GM23338 (cell line): ENCODE results near the gene ZEB1. TPM values are rescaled to one million over a fixed set of nuclear protein-coding genes. Genes with fewer than 3 reads are reported as not detected.

Experiments used
- ATAC-seq: fragments of 200-7000 bp; cut with Tn5 transposase; 3 replicates; pipeline ENCODE4 v1.9.1; 2020
- DNase-seq: peaks from one replicate; pipeline ENCODE4 v3.0.0-alpha.2; 2015; ENCODE audit warnings: low spot score
- H2AFZ ChIP-seq: fragments of 200-600 bp; sonication (generic); 2 replicates; pipeline ENCODE4 v1.8.0; 2016; ENCODE audit warnings: antibody characterized with exemption, mild to moderate bottlenecking, moderate library complexity
- H3F3A ChIP-seq: fragments of 200-600 bp; sonication (generic); replicated peaks from 2 replicates; pipeline ENCODE4 v1.8.0; 2017; ENCODE audit warnings: antibody characterized with exemption, mixed run types, low read depth
- H3K27ac ChIP-seq: fragments of 200-600 bp; sonication (generic); 2 replicates; pipeline ENCODE4 v1.6.1; 2016; ENCODE audit warnings: low read depth
- H3K27me3 ChIP-seq: fragments of 200-600 bp; sonication (generic); 2 replicates; pipeline ENCODE4 v1.8.0; 2016; ENCODE audit warnings: mild to moderate bottlenecking, mixed run types, moderate library complexity; ENCODE audit not compliant: insufficient read depth
- H3K36me3 ChIP-seq: fragments of 200-600 bp; sonication (generic); 2 replicates; pipeline ENCODE4 v1.8.0; 2016; ENCODE audit warnings: mild to moderate bottlenecking; ENCODE audit not compliant: insufficient read depth
- H3K4me1 ChIP-seq: fragments of 200-600 bp; sonication (generic); 2 replicates; pipeline ENCODE4 v1.8.0; 2016; ENCODE audit warnings: mild to moderate bottlenecking, moderate library complexity; ENCODE audit not compliant: insufficient read depth
- H3K4me2 ChIP-seq: fragments of 200-600 bp; sonication (generic); 2 replicates; pipeline ENCODE4 v1.7.1; 2017; ENCODE audit warnings: mixed run types
- H3K4me3 ChIP-seq: fragments of 200-600 bp; sonication (generic); 2 replicates; pipeline ENCODE4 v1.6.1; 2016; ENCODE audit warnings: mixed run types
- H3K79me2 ChIP-seq: fragments of 200-600 bp; sonication (generic); replicated peaks from 2 replicates; pipeline ENCODE4 v1.8.0; 2017; ENCODE audit warnings: mild to moderate bottlenecking; ENCODE audit not compliant: insufficient read depth
- H3K9me2 ChIP-seq: fragments of 200-600 bp; sonication (generic); 2 replicates; pipeline ENCODE4 v1.8.0; 2017; ENCODE audit not compliant: insufficient read depth
- H4K20me1 ChIP-seq: fragments of 200-600 bp; sonication (generic); replicated peaks from 2 replicates; pipeline ENCODE4 v1.8.0; 2017; ENCODE audit warnings: mild to moderate bottlenecking; ENCODE audit not compliant: insufficient read depth
- H3K27ac Mint-ChIP-seq: 2 replicates; pipeline ENCODE4 v1.8.0; 2020; ENCODE audit warnings: inconsistent platforms, mild to moderate bottlenecking, moderate library complexity, mixed read lengths
- H3K27me3 Mint-ChIP-seq: 3 replicates; pipeline ENCODE4 v1.8.0; 2022; ENCODE audit warnings: low read depth, mild to moderate bottlenecking, moderate library complexity, mixed read lengths, inconsistent platforms; ENCODE audit not compliant: insufficient read depth, poor library complexity
- H3K36me3 Mint-ChIP-seq: 3 replicates; pipeline ENCODE4 v1.8.0; 2021; ENCODE audit warnings: low read depth, mild to moderate bottlenecking, inconsistent platforms, moderate library complexity, mixed read lengths
- H3K4me1 Mint-ChIP-seq: 3 replicates; pipeline ENCODE4 v1.8.0; 2020; ENCODE audit warnings: mild to moderate bottlenecking, inconsistent platforms, mixed read lengths
- H3K4me3 Mint-ChIP-seq: 3 replicates; pipeline ENCODE4 v1.8.0; 2021; ENCODE audit warnings: moderate library complexity, mild to moderate bottlenecking, inconsistent platforms, mixed read lengths
- H3K9me3 Mint-ChIP-seq: 3 replicates; pipeline ENCODE4 v1.8.0; 2020; ENCODE audit warnings: moderate library complexity, mild to moderate bottlenecking, inconsistent platforms, mixed read lengths
- CREB1 ChIP-seq: fragments of 250-450 bp; sonication (Bioruptor Pico); IDR thresholded peaks from 2 replicates; pipeline ENCODE4 v1.5.0; 2020; ENCODE audit warnings: low read depth, mild to moderate bottlenecking, moderate library complexity
- CTCF ChIP-seq, 2 experiments: fragments of 200-600 bp in 1 of 2; sonication (generic) in 1 of 2; conservative IDR thresholded peaks; 2 replicates each; pipeline versions ENCODE4 v1.5.1 to v1.6.1; 2016 to 2017; ENCODE audit warnings: antibody characterized with exemption in 2 of 2, low read depth in 2 of 2, mild to moderate bottlenecking in 2 of 2, moderate library complexity in 1 of 2
- EZH2 ChIP-seq: fragments of 200-600 bp; sonication (generic); IDR thresholded peaks from one replicate; pipeline ENCODE4 v1.8.0; 2017; ENCODE audit warnings: antibody characterized with exemption, mild to moderate bottlenecking, low read depth; ENCODE audit not compliant: unreplicated experiment
- EZH2phosphoT487 ChIP-seq: fragments of 200-600 bp; sonication (generic); IDR thresholded peaks from one replicate; pipeline ENCODE4 v1.8.1; 2018; ENCODE audit warnings: antibody characterized with exemption; ENCODE audit not compliant: unreplicated experiment
- JUNB ChIP-seq: IDR thresholded peaks from one replicate; pipeline ENCODE4 v1.6.1; 2016; ENCODE audit warnings: antibody characterized with exemption; ENCODE audit not compliant: unreplicated experiment
- NANOG ChIP-seq: IDR thresholded peaks from 2 replicates; pipeline ENCODE4 v1.6.1; 2016; ENCODE audit warnings: antibody characterized with exemption, borderline replicate concordance
- POLR2AphosphoS5 ChIP-seq: IDR thresholded peaks from 2 replicates; pipeline ENCODE4 v1.6.1; 2016; ENCODE audit warnings: antibody characterized with exemption, low read depth
- REST ChIP-seq: IDR thresholded peaks from one replicate; pipeline ENCODE4 v1.6.1; 2018; ENCODE audit warnings: antibody characterized with exemption; ENCODE audit not compliant: unreplicated experiment
- STAT1 ChIP-seq: IDR thresholded peaks from one replicate; pipeline ENCODE4 v1.6.1; 2016; ENCODE audit warnings: antibody characterized with exemption; ENCODE audit not compliant: unreplicated experiment
- ZNF114 ChIP-seq: fragments of 250-450 bp; sonication (Bioruptor Pico); IDR thresholded peaks from 2 replicates; pipeline ENCODE4 v1.5.0; 2020; ENCODE audit warnings: mild to moderate bottlenecking, moderate library complexity
- ZNF331 ChIP-seq: fragments of 250-450 bp; sonication (Bioruptor Pico); IDR thresholded peaks from 2 replicates; pipeline ENCODE4 v1.5.0; 2020; ENCODE audit warnings: low read depth, mild to moderate bottlenecking, moderate library complexity
- ZNF462 ChIP-seq: fragments of 250-450 bp; sonication (Bioruptor Pico); IDR thresholded peaks from 2 replicates; pipeline ENCODE4 v1.5.0; 2020; ENCODE audit warnings: mild to moderate bottlenecking, moderate library complexity
- polyA plus RNA-seq: library from polyadenylated mRNA; unstranded; fragments of >200 nt; fragmentation: Nextera tagmentation; extraction: Ambion mirVana; gene quantifications from 2 replicates; pipeline ENCODE4 v1.2.1, GENCODE V29; 2016
- total RNA-seq: library from RNA; depleted of rRNA; stranded (reverse); fragments of >200 nt; shearing (Covaris generic); gene quantifications from 2 replicates; pipeline ENCODE4 v1.2.3, GENCODE V29; 2014
- TF ChIP-seq, protein P1 (sequence below): IDR thresholded peaks from 2 replicates; pipeline ENCODE4 v1.6.1; 2016; ENCODE audit warnings: antibody characterized with exemption

ZEB1 gene
- total and polyA plus RNA-seq, 2 experiments from 2014 or later, result 0.16 to 0.45 TPM

- ATAC-seq, result no peak
These were observed 28.6 kb upstream of the ZEB1 start for GRCh38 chr10:31290386-31290785.

More at GRCh38 chr10:31290386-31290785, 28.6 kb upstream of the ZEB1 start:
- Histone ChIP-seq H3K36me3 (no peaks in the 10 kb centered on the region), H2AFZ (peak overlapping the region; percentile 69; the same call in 1 of the 2 replicates), H3K27ac (no peak overlapping the region), H3K27me3 (no peaks in the 10 kb centered on the region), H4K20me1 (no peaks in the 10 kb centered on the region), H3K4me3 (no peak overlapping the region), H3K4me2 (no peak overlapping the region), H3K9me2 (no peaks in the 10 kb centered on the region), H3F3A (no peaks in the 10 kb centered on the region), H3K4me1 (no peaks in the 10 kb centered on the region), H3K79me2 (no peaks in the 10 kb centered on the region)
- TF ChIP-seq POLR2AphosphoS5 (no peak), EZH2 (no peak), EZH2phosphoT487 (no peak), ZNF462 (CRISPR knock-in tag) (no peak), NANOG (no peak), ZNF114 (no peak), ZNF331 (CRISPR knock-in tag) (no peak), REST (no peak), STAT1 (no peak), JUNB (no peak), CREB1 (CRISPR knock-in tag) (no peak), CTCF (conservative IDR thresholded peaks at IDR 0.05; ENCODE audit: low read depth in 2 of 2) (no peak)
- TF ChIP-seq, protein P1, sequence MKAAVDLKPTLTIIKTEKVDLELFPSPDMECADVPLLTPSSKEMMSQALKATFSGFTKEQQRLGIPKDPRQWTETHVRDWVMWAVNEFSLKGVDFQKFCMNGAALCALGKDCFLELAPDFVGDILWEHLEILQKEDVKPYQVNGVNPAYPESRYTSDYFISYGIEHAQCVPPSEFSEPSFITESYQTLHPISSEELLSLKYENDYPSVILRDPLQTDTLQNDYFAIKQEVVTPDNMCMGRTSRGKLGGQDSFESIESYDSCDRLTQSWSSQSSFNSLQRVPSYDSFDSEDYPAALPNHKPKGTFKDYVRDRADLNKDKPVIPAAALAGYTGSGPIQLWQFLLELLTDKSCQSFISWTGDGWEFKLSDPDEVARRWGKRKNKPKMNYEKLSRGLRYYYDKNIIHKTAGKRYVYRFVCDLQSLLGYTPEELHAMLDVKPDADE, result no peak
- Mint-ChIP-seq H3K27ac (no peak overlapping the region), H3K9me3 (no peaks in the 10 kb centered on the region; the same call in 2 of the 3 replicates), H3K36me3 (no peaks in the 10 kb centered on the region), H3K4me1 (0 out of 3 replicates have a peak, but pooled peaks cover 2% of the 10 kb centered on the region), H3K27me3 (no peaks in the 10 kb centered on the region), H3K4me3 (no peak overlapping the region)
- DNase-seq, result no peak
